HG03432 (cell line): ENCODE data around the gene ANKRD39.

Source experiments
- ATAC-seq: cut with Tn5 transposase; IDR thresholded peaks from one replicate; pipeline ENCODE4 v1.9.1; 2021; ENCODE audit warnings: mild to moderate bottlenecking, moderate library complexity; ENCODE audit not compliant: unreplicated experiment

The ANKRD39 gene

DNA sequence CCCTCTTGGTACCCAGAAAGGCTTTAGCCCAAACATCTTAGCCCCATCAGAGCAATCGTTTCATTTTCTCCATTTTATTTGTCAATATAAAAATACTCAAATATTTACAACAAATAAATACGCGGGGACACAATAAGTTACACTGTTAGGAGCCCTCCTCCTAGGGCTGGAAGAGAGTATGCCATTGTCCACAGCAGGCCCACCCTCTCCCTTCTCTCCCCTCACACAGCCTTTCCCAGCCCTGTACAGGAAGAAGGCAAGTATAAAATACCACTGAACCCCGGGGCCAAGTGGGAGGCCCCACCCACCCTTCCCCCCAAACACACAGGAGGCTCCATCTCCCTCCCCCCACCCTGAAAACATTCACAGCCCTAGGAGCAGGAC, 1.9 kb upstream of the ANKRD39 start:
- ATAC-seq: no peak

DNA sequence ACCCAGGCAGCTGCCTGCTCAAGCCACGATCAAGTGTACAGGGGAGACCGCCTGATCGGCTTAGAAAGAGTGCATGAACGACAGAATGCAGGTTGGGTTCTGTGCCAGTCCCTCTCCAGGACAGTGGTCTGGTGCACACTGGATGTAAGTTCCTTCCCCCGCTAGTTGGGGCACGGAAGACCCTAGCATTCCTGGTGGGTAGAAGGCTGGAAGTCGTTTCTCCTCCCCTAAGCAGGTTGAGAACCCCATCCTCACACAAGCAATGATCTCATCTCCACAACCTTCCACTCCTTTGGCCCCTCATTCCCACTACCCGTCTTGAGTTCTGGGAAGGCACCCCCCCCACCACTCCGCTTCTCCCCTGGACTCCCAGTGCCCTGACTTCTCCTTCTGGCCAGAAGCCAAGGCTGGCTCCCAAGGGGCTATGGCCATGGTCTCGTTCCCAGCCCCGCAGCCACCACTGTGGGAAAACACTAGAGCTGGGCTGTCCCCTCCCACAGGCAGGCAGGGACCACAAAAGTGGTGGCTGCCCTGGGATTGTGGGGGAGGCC, 1.4 kb upstream of the ANKRD39 start:
- no peak for ATAC-seq

DNA sequence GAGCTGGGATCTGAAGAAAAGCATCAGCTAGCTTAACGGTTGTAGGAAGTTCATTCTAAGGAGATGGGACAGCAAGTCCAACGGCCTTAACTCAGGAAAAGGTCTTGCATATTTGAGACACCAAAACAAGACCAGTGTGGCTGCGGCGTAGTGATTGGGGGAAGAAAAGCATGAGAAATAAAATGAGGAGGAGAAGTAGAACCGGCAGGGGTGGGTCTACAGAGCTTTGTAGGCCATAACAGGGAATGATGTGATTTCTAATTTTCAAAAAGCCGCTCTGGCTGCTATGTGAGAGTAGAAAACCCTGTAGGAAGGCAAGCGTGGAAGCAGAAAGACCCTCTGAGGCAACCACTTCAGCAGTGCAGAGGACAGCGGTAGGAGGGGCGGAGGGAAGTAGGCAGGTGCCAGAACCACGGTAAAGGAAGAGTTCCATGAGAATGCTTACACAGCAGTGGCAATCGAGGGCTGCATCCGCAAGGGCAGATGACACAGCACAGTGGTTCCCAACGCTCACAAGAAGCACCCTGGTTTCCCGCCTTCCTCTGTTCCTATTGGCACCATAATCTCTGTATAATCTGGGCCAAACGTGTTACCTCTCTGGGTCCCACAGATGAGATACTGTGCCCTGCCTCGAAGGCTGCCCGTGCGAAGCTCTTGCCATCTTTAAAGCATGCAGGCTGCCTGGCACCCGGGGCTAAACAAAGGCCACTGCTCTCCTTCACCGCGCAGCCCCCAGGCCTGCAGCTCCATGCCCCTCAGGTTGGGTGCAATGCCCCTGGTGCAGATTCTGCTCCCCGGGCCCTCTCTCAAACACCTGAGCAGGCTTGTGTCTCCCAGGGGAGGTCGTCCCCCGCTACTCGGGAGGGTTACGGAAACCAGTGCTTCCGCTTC, 795 bp downstream of the ANKRD39 start:
- ATAC-seq: peak; percentile 23

DNA sequence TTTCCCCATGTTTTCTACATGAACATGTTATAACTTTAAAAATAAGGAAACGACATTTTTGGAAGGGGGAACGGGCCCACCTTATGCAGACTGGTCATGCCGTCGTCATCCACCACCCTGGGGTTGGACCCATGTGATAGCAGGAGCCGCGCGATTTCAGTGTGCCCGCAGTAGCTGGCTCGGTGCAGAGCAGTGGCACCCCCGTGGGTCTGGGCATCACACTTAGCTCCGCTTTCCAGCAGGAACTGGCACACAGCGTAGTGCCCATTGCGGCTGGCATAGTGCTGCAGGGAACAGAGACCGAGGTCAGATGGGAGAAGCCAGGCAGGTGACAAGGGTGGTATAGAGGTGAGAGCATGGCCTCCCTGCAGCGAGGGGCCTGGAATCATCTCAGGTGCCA, 4.5 kb downstream of the ANKRD39 start:
- no peak for ATAC-seq

DNA sequence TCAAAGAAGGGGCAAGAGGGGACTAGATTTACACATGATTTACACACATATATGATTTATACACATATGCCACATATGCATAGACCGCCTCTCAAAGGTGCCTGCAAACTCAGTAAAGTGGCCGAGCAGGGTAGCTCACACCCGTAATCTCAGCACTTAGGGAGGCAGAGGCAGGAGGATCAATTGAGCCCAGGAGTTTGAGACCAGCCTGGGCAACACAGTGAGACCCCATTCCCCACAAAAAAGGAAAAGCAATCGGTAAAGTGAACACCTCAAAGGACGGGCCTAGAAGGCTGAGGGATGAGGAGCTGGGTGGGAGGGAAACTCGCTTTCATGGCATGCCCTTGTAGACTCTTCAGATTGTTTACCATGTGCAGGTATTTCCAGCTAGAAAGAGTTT, 5.1 kb downstream of the ANKRD39 start:
- no peak for ATAC-seq

DNA sequence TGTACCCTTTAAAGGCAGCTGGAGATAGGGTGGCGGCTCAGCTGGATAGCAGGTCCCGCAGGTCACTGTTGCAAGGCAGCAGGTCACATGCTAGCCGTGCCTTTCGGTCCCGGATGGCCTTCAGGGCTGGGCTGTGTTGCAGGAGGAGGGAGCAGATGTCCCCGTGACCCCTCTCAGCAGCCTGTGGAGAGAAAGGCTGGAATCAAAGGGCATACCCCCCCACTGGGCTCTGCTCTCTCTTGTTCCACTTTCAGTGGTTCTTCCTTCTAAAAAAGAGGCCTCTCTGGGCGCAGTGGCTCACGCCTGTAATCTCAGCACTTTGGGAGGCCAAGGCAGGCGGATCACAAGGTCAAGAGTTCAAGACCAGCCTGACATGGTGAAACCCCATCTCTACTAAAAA, 9.6 kb downstream of the ANKRD39 start:
- no peak for ATAC-seq

DNA sequence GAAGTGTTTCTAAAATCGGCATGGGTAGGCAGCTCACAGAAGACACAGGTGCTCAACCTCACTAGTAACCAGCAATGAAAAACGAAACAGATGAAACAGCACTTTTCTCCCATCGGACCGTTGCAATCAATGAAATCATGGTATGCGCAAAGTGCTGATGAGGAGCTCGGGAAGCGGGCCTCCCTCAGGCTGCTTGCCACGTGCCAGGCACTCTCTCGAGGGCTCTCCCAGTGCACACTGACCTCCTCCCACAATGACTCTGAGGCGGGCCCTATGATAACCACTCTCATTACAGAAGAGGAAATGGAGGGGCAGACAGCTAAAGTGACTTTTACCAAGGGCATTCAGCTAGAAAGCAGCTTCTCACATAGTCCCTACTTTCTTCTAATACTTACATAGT, 10.2 kb downstream of the ANKRD39 start:
- no peak for ATAC-seq

DNA sequence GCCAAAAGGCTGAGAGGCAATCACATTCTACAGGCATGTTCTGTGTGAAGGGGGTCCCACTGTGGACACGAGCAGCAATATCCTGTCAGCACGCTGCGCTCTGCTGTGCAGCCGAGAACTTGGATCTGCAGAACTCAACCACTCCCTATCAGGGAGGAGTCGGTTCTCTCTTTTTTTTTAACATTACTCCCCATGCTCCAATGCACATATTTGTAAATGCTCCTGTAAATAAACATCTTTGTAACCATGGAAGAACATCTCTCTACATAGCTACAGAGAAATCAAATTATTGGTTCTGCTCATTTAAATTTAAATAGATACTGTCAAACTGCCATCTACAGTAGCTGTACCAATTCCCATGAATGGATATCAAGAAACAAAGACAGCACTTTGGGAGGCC, 11.0 kb downstream of the ANKRD39 start:
- ATAC-seq: no peak

DNA sequence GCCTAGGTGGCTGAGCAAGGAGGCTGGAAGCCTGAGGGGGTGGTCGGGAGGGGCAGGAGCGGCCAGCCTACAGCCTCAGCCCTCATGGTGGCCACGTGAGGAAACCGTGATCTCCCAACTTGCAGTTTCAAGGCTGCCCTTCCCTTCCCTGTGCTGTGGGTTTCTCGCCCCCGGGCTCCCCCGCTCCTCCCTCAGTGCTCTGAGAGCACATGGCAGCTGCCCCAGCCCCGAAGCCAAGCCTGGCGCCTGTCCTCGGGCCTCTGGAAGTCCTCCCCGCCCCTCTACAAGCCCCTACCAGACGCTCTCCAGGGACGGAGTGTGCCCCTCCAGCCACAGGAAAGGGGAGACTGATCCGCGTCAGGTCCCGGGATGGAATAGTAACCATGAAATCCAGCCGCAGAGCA, 13.4 kb downstream of the ANKRD39 start:
- no peak for ATAC-seq

DNA sequence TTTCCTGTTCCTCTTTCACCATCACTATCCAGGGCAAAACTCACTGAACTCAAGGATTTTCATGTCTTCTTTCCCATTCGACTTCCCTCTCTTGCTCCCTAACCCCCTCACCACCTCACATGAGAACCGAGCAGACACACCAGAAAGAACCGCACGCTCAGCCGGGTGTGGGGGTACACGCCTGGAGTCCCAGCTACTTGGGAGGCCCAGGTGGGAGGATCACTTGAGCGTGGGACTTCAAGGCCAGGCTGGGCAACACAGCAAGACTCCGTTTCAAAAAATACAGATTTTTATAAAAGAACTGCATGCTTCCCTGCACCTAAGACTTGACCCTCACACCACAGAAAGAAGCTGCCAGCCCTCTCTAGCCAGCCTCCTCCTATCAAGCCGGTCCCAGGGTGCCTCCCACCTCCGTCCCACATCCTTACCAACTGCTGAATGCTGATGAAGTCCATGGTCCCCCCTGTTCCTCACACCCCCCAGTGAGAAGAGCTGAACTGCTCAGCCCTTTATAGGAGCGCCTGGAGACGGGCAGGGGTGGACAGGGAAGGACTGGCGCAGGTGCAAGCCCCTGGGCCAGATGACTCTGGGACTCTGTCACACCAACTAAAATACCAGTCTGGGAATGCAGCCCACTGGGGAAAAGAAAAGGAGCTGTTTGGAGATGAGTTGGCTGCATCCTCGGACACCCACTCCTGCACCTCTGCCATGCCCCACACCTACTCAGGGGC, 14.1 kb downstream of the ANKRD39 start, which contains the start of gene ANKRD23:
Gene ANKRD23 (minus strand): TSS at position 484 of the 731 bp plus-strand sequence. CDS start 29 bp downstream, at position 455.
- no peak for ATAC-seq

DNA sequence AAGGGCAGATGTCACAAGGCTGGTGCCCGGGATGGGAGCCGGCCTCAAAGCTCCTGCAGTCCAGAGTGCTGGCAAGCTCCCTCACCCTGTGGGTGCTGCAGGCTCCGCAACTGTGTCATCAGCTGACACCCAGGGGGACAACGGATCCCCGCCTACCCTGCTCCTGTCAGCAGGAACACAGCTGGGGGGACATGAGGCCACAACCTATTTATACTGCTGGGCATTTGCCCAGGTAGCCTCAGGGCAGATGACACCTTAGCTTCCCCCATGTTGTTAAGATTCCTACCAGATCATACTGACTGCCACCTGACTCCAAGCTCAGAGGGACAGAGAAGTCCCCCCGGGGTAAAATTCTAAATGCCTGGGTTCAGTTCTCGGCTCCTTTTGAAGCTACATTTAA, 15.2 kb downstream of the ANKRD39 start:
- no peak for ATAC-seq

DNA sequence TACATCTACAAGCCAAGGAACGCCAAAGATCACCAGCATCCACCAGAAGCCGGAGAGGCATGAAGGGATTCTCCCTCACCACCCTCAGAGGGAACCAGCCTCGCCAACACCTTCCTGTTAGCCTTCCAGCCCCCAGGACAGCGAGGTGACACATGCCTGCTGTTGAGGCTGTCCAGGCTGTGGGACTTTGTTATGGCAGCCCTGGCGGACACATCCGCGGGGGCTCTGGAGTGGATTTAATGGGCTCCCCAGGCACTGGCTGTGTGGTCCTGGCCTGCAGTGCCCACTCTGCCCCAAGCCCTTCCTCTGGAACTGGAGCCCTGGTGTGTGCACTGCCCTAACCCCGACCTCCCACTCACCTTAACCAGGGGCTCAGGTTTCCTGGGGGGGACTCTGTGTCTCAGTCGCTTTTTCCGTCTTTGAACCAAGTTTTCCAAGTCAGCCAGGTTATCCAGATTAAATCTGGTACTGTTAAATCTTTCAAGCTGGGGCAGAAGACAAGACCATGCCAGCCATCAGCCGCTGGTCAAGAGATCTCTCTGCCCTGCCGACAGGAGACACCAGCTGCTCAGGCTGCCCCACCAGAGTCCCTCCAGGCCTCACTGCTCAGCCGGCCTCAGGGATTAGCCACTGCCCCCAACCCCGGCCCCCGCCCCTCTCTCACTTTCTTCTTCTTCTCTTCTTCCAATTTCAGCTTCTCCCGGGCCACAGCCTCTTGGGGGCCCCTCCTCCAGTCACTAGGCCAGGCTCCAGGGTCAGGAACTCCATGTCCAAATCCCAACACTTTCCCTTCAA, 15.9 kb downstream of the ANKRD39 start:
- no peak for ATAC-seq

DNA sequence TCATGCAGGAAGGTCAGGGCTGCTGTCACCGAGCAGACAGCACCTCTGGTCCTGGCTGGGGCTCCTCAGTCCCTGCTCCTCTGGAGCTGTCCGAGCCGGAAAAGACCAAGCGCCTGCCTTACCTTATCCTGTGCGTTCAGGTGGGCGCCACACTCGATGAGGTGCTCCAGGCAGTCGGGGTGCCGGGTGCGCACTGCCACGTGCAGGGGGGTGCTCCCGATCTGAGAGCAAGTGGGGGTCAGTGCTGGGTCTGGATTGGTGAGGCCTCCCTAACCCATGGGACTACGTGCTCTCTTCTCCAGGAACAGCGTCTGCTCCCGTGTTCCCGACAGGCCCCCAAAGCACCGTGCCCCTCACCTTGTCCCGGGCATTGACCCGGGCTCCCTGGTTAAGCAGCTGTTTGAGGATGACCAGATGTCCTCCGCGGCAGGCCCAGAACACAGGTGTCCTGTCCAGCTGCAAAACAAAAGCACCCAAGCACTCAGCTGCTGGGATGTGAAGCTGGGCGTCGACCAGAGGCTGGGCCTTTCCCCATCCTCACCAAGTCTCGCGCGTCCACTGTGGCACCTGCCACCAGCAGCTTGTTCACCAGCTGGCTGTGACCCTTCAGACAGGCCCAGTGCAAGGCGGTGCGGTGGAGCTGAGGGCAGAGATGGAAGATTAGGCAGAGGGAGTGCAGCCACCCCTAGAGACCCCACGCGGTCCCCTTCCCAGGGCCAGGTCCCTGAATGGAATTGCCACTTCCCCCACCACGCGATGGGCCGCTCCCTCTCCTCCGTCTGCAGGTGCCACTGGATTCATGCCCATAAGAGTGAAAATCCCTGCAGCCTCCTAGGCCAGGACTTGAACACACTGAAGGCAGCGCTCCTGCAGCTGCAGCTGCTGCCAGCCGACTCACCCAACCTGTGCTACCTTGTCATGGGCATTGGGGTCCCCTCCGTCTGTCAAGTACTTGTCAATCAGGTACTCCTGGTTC, 17.7 kb downstream of the ANKRD39 start:
- no peak for ATAC-seq

DNA sequence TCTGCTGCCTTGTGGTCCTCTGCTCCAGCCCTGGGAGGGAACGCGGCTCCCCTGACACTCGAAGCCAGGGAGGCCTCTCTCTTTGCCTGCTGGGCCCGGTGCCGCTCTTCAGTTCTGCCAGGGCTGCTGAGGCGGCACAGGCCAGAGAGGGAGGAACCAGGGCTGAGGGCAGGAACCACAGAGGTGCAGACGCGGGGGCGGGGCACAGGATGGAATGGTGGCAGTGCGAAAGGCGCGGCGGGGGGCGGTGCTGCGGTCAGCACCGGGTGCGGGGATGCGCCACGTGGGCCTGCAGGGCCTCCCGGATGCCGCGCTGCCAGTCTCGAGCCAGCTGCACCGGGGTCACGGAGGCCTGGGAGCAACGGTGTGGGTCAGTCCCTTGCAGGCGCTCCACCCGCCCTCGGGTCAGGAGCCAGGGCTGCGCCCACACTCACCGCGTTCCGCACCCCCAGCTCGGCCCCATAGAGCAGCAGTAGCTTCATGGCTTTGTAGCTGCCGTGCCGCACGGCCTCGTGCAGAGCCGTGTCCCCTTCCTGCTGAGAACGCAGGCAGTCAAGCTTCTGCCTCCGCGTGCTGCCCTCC, 18.4 kb downstream of the ANKRD39 start:
- ATAC-seq: peak; percentile 80

DNA sequence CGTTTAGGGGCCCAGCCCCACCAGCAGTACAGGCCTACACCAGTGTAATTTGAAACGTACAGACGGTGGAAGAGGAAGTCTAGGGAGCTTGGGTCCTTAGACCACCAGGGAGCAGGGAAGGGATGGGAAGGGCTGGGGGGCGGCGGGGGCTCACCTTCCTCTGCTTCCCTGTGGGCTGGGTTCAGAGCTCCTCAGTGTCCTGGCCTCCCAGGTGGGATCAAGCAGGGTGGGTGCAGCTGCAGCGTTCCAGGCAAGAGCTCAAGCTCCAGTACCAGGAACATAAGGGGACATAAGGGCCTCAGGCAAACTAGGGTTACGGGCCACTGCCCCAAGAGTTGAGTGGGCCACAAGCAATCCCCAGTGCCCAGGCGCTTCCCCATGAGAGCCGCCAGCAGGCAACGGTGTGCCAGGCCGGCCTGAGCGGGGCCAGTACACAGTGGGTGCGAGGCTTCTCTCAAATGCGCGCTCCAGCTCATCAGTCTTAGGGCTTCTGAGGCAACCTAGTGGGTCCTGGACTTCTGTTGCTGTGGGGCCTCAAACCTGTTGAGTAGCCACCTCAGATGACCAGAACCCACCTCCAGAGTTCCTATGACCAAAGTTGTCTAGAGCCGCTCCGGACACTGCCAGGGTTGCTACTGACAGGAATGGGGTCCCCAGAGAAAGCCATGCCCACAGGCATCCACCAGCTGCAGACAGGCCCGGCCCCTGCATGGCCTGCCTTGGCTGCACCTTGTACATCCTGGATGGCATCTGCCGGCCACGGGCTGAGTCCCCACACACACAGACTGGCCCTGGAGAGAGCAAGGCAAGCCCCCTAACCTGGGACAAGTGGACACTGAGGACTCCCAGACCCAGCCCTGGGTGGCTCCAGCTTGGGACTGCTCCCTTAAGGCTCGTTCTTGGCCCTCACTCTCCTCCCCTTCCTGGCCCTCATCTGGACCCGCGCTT, 19.2 kb downstream of the ANKRD39 start:
- peak; percentile 4 for ATAC-seq

DNA sequence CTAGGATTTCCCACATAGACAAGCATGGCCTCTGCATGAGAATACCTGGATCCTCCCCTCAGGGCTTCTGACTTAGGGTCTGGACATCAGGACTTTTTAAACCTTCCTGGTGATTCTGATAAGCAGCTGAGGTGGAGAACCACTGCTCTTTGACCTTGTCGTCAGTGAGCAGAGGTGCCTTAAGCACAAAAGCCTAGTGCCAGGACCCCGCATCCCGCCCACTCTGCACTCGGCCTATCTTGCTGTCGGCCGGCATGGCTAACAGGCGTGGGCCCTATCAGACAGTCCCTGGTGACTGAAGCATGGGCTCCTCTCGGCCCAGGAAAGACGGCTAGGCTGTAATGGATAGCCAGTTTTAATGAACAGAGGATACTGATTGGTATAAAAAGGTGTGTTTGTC, 20.2 kb downstream of the ANKRD39 start:
- ATAC-seq: no peak

DNA sequence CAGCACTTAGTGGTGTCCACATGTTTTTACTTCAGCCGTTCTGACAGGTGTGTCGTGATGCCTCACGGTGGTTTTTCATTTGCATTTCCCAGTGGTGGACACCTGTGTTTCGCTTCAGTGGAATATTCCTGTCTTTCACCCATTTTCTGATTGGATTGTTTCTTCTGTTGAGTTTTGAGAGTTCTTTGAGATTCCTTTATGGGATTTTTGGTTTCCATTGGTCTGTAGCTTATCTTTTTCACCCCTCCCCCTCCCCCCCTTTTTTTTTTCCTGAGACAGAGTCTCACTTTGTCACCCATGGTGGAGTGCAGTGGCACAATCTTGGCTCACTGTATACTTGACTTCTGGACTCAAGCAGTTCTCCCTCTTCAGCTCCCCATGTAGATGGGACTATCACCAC, 22.0 kb downstream of the ANKRD39 start:
- no peak for ATAC-seq

DNA sequence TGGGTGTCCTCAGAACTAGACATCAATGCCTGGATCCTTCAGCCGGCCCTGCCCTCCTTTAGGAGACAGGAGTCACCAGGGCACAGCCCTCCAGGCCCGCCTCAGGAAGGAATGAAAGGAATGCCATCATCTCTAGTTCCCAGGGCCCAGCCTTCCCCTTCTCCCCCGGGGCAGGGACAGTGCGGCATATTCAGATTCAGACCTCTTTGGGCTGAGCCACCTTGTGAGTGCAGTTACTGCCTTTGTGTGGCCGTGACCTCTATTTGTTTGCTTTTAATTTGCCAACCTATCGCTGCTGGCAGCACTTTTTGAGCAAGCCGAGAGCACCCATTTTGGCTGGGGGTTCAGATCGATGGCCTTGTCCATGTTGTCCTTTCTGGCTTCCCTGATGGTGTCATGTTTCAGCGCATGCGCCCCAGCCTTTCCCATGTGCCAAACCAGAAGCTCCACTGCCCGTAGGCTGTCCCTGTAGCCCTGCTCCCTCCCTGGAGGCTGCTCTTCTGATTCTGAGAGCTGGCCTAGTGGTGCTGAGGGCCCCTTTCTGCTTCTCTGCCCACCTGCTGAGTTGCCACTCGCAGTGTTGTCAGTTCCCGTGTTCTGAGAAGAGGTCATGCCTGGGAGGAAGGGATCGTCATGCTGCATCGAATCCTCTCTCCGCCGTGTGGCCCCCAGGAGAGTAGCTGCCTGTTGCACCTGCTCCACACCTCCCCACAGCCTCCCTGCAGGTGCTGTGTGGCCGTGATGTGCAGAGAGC, 24.9 kb downstream of the ANKRD39 start:
- ATAC-seq: no peak
